K562 (cell line): ENCODE results near the gene SEPHS1. TPM values are rescaled to one million over a fixed set of nuclear protein-coding genes. Genes with fewer than 3 reads are reported as not detected.

ENCODE experiments used
- ATAC-seq: fragments of 200-7000 bp; cut with Tn5 transposase; 3 replicates; pipeline ENCODE4 v1.9.1; 2020; ENCODE audit warnings: moderate library complexity
- BruUV-seq: library from RNA; stranded (reverse); fragments of 400-500 nt; replicated peaks from 2 replicates; lab custom pipeline; 2021; lab: Mats Ljungman, UMichigan
- CTCF ChIA-PET: fragments of 300-600 bp; formaldehyde crosslinking; extraction: SDS; loops from one replicate; lab custom pipeline; 2021; ENCODE audit warnings: low intra/inter-chr PET ratio; lab: Yijun Ruan, JAX
- POLR2A ChIA-PET: fragments of 300-600, 350-650 bp; sonication (Branson Sonifier 250); formaldehyde crosslinking; extraction: SDS; loops from one replicate; lab custom pipeline; 2021; ENCODE audit warnings: antibody characterized with exemption, inconsistent platforms; lab: Yijun Ruan, JAX
- DNase-seq, 4 experiments: peaks; one replicate each; pipeline versions ENCODE4 v3.0.0 to v3.0.0-alpha.2; 2011 to 2018; ENCODE audit warnings: low spot score in 3 of 4, mixed read lengths in 3 of 4; ENCODE audit errors: extremely low read depth in 1 of 4
- FAIRE-seq: peaks from 2 replicates; lab custom pipeline; 2011; peaks lifted over from hg19 to GRCh38; lab: Jason Lieb, UNC
- H2AFZ ChIP-seq: 2 replicates; pipeline ENCODE4 v1.6.0; 2011; ENCODE audit warnings: low read depth, low read length, control low read depth, inconsistent platforms
- H3K27ac ChIP-seq: fragments of 200-600 bp; 3 replicates; pipeline ENCODE4 v1.8.0; 2011; ENCODE audit warnings: low read depth, mild to moderate bottlenecking, control low read depth, inconsistent platforms, low read length, moderate library complexity, mixed read lengths; ENCODE audit errors: extremely low read depth
- H3K27me3 ChIP-seq, 2 experiments: fragments of 300-600 bp in 1 of 2; 2 replicates in 1 of 2; 3 replicates in 1 of 2; pipeline versions ENCODE4 v1.6.0 to v1.8.0; 2011; ENCODE audit warnings: inconsistent platforms in 2 of 2, low read length in 2 of 2, mild to moderate bottlenecking in 1 of 2, mixed read lengths in 1 of 2, moderate library complexity in 1 of 2; ENCODE audit not compliant: control insufficient read depth in 2 of 2, insufficient read depth in 2 of 2
- H3K36me3 ChIP-seq: fragments of 300-600 bp; 3 replicates; pipeline ENCODE4 v1.8.0; 2011; ENCODE audit warnings: mild to moderate bottlenecking, low read length, inconsistent platforms; ENCODE audit not compliant: control insufficient read depth, insufficient read depth
- H3K4me1 ChIP-seq, 2 experiments: fragments of 200-600 bp in 1 of 2; replicated peaks in 1 of 2; 2 replicates in 1 of 2; 3 replicates in 1 of 2; pipeline versions ENCODE4 v1.5.1 to v1.8.0; 2011; ENCODE audit warnings: inconsistent platforms in 2 of 2, low read length in 2 of 2, mild to moderate bottlenecking in 1 of 2, mixed read lengths in 1 of 2, moderate library complexity in 1 of 2; ENCODE audit not compliant: control insufficient read depth in 2 of 2, insufficient read depth in 2 of 2
- H3K4me2 ChIP-seq: 2 replicates; pipeline ENCODE4 v1.6.1; 2011; ENCODE audit warnings: low read length, control low read depth, inconsistent platforms, mixed read lengths; ENCODE audit not compliant: insufficient read depth
- H3K4me3 ChIP-seq: fragments of 200-600 bp; sonication (generic), shearing (Covaris generic); 2 replicates; pipeline ENCODE4 v1.5.1; 2016; ENCODE audit warnings: control low read depth, inconsistent platforms
- H3K79me2 ChIP-seq: fragments of 200-600 bp; 3 replicates; pipeline ENCODE4 v1.8.0; 2011; ENCODE audit warnings: low read length, inconsistent platforms; ENCODE audit not compliant: control insufficient read depth, insufficient read depth
- H3K9ac ChIP-seq, 2 experiments: 2 replicates each; pipeline versions ENCODE4 v1.6.0 to v1.6.1; 2011; ENCODE audit warnings: low read depth in 2 of 2, low read length in 2 of 2, control low read depth in 1 of 2, inconsistent platforms in 1 of 2, mild to moderate bottlenecking in 1 of 2, mixed read lengths in 1 of 2; ENCODE audit not compliant: insufficient read depth in 1 of 2
- H3K9me1 ChIP-seq: one replicate; pipeline ENCODE4 v1.6.0; 2011; ENCODE audit warnings: inconsistent platforms, mild to moderate bottlenecking, low read length, moderate library complexity; ENCODE audit not compliant: control insufficient read depth, insufficient read depth
- H3K9me3 ChIP-seq: replicated peaks from 2 replicates; pipeline ENCODE4 v1.5.1; 2011; ENCODE audit warnings: low read depth, low read length, inconsistent platforms; ENCODE audit not compliant: control insufficient read depth, insufficient read depth
- H4K20me1 ChIP-seq: replicated peaks from 2 replicates; pipeline ENCODE4 v1.6.1; 2011; ENCODE audit warnings: low read length, inconsistent platforms, mixed read lengths; ENCODE audit not compliant: control insufficient read depth, insufficient read depth
- GABPB2 ChIP-seq: fragments of 250-450 bp; sonication (Bioruptor Pico); conservative IDR thresholded peaks from 2 replicates; pipeline ENCODE4 v1.5.1; 2021; ENCODE audit warnings: mild to moderate bottlenecking
- WGBS: fragments of 100-300 bp; shearing (Covaris generic); methylation state at CpG from one replicate; pipeline ENCODE4 v1.1.6; 2016; ENCODE audit warnings: low coverage, mixed read lengths; ENCODE audit not compliant: insufficient coverage; ENCODE audit errors: missing lambda C conversion rate; 5-methylcytosine and 5-hydroxymethylcytosine counted together
- in situ Hi-C: fragments of 300-500 bp; cut with MboI; formaldehyde crosslinking; loops from 4 replicates; pipeline ENCODE4 v1.15.0; 2018; ENCODE audit warnings: inconsistent platforms, mixed read lengths
- intact Hi-C: fragments of 100-400 bp; cut with micrococcal nuclease; formaldehyde crosslinking; loops from 2 replicates; pipeline ENCODE4 v1.14.2; 2022
- polyA plus RNA-seq, 8 experiments: library from polyadenylated mRNA; depleted of rRNA in 4 of 8; stranded (reverse) in 5 of 8; unstranded in 3 of 8; fragments of >200 nt; fragmentation: Nextera tagmentation in 2 of 8; fragmentation: Illumina TruSeq in 1 of 8; extraction: Ambion mirVana in 2 of 8; extraction: Trizol in 1 of 8; gene quantifications; 2 replicates each; pipeline versions ENCODE4 v1.2.1 to v1.2.3, GENCODE V29; 2011 to 2014; ENCODE audit warnings: inconsistent platforms in 1 of 8, missing spikeins in 1 of 8
- total RNA-seq, 7 experiments: library from RNA; depleted of rRNA in 6 of 7; stranded (reverse); fragments of >200 nt in 6 of 7; fragmentation: Illumina TruSeq in 2 of 7; extraction: Trizol in 2 of 7; gene quantifications; 2 replicates each; pipeline versions ENCODE4 v1.2.1 to v1.2.3, GENCODE V29; 2011 to 2021; ENCODE audit warnings: low replicate concordance in 1 of 7
- TF ChIP-seq, protein P1 (sequence below), 2 experiments: fragments of 450-650 bp in 1 of 2; sonication (generic) in 1 of 2; formaldehyde crosslinking in 1 of 2; IDR thresholded peaks; 2 replicates each; pipeline versions ENCODE4 v1.7.1 to v1.9.0; 2016 to 2022; ENCODE audit warnings: inconsistent platforms in 1 of 2, mild to moderate bottlenecking in 1 of 2, missing genetic modification reagents in 1 of 2

Gene SEPHS1
- total and polyA plus RNA-seq, 9 of the 15 experiments (the other 6 are each of a cell fraction or from before 2014, with no cell fraction given), result 14.7 to 82.8 (median 41.8) TPM

DNA sequence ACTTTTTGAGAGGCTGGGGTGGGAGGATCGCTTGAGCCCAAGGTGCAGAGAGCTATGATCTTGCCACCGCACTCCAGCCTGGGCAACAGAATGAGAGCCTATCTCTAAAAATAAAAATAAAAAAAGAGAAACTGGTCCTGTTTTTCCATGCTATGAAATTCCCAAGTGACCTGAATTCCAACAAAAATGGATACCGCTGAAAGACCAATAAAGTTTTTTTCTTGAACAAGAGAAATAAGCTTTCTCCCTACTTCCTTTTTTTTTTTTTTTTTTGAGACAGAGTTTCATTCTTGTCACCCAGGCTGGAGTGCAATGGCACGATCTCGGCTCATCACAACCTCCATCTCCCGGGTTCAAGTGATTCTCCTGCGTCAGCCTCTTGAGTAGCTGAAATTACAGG, 12.5 kb upstream of the SEPHS1 start:
- no peaks in the 10 kb centered on the region for H3K36me3 ChIP-seq
- POLR2A ChIA-PET, result no interaction called here
- in situ Hi-C loops (loop anchor here (5.0 kb wide), 1 partner anchor 417 kb away; no protein-coding TSS in a partner anchor), intact Hi-C loops (no loop called here)
- peaks cover 3 to 26% of the 10 kb centered on the region in 2 experiments; a peak in 4 of 5 replicates for H3K27me3 ChIP-seq
- no peak overlapping the region for H3K4me3 ChIP-seq
- no peaks in the 10 kb centered on the region for H3K79me2 ChIP-seq
- no peaks in the 10 kb centered on the region for H3K9me3 ChIP-seq
- no peaks in the 10 kb centered on the region for H4K20me1 ChIP-seq
- no peak for TF ChIP-seq GABPB2
- TF ChIP-seq, protein P1, sequence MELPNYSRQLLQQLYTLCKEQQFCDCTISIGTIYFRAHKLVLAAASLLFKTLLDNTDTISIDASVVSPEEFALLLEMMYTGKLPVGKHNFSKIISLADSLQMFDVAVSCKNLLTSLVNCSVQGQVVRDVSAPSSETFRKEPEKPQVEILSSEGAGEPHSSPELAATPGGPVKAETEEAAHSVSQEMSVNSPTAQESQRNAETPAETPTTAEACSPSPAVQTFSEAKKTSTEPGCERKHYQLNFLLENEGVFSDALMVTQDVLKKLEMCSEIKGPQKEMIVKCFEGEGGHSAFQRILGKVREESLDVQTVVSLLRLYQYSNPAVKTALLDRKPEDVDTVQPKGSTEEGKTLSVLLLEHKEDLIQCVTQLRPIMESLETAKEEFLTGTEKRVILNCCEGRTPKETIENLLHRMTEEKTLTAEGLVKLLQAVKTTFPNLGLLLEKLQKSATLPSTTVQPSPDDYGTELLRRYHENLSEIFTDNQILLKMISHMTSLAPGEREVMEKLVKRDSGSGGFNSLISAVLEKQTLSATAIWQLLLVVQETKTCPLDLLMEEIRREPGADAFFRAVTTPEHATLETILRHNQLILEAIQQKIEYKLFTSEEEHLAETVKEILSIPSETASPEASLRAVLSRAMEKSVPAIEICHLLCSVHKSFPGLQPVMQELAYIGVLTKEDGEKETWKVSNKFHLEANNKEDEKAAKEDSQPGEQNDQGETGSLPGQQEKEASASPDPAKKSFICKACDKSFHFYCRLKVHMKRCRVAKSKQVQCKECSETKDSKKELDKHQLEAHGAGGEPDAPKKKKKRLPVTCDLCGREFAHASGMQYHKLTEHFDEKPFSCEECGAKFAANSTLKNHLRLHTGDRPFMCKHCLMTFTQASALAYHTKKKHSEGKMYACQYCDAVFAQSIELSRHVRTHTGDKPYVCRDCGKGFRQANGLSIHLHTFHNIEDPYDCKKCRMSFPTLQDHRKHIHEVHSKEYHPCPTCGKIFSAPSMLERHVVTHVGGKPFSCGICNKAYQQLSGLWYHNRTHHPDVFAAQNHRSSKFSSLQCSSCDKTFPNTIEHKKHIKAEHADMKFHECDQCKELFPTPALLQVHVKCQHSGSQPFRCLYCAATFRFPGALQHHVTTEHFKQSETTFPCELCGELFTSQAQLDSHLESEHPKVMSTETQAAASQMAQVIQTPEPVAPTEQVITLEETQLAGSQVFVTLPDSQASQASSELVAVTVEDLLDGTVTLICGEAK (IDR thresholded peaks at IDR 0.05), result peak; percentile 93
- TF ChIP-seq, protein P1 (CRISPR knock-in tag; IDR thresholded peaks at IDR 0.05), result peak; percentile 70
- CTCF ChIA-PET, result no interaction called here
- DNase-seq (no peak), ATAC-seq (no peak), FAIRE-seq (no peak)
- no TSS peak for BruUV-seq
- WGBS, result 24% methylated on average over 6 of the region's 7 CpGs
- no peak overlapping the region for H3K27ac ChIP-seq
- H3K4me1 ChIP-seq, result no peaks in the 10 kb centered on the region; a peak in 2 of 5 replicates
- no peak overlapping the region for H3K9ac ChIP-seq
- H2AFZ ChIP-seq, result no peak overlapping the region
- H3K4me2 ChIP-seq, result no peak overlapping the region
- H3K9me1 ChIP-seq, result no peaks in the 10 kb centered on the region
